ENCODE results near the gene HYAL2. TPM values are rescaled to one million over a fixed set of nuclear protein-coding genes. Genes with fewer than 3 reads are reported as not detected.

HYAL2 gene
- total RNA-seq, 1 donor from 2014 or later = 82.3 TPM

DNA sequence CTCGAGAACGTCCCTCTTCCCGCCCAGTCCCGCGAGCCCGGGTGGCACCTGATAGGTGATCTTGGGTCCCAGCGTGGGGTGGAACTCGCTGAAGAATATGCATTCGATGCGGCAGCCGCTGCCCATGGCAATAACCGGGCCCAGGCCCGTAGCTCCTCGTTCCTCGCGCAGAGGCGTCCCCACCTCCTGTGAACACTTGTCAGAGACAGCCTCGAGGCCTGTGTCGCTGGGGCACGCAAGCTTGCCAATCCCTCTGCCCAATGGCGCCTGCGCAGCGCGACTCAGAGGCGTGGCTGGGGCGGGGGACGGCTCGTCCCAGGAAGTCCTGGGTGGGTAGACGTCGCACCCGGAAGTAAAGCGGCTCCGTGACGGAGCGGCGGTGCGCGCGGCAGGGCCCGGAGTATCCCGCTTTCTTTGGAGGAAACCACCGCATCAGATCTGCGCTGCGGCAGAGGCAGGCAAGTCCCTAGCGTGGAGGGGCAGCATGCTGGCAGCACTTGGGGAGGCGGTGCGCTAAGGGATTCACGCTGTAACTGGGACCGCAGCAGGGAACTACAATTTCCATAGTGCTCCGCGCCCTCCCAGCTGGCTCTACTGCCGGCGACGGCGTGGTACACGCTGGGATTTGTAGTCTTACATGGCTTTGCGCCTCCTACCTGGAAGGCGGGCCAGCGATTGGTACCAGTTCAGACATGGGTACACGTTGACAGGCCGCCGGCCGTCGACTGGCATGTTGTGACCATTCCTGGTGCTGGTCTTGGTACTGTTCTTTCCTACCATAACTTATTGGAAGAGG, 28.2 kb upstream of the HYAL2 start, which contains the start of the genes CYB561D2 and NPRL2:
TSS of gene CYB561D2 (plus strand) at position 336 of the 796 bp plus-strand sequence. CDS start 572 bp downstream, outside the sequence.
TSS of gene NPRL2 (minus strand) at position 249 of the 796 bp plus-strand sequence. CDS start at position 126, 123 bp downstream.
- DNase-seq (ENCODE audit: low read depth) = peak; percentile 87

GRCh38 chr3:50350213-50350526, 27.6 kb upstream of the HYAL2 start:
- no peak for DNase-seq (ENCODE audit: low read depth)

GRCh38 chr3:50347187-50347813, 24.8 kb upstream of the HYAL2 start:
- peak; percentile 62 for DNase-seq (ENCODE audit: low read depth)

- no peak for DNase-seq (ENCODE audit: low read depth)
Measured at GRCh38 chr3:50345586-50346234, 23.2 kb upstream of the HYAL2 start, which contains the start of gene ZMYND10. TSS of gene ZMYND10 (minus strand) at chr3:50345732. CDS start at chr3:50345579, 153 bp downstream.

- DNase-seq (ENCODE audit: low read depth) = no peak
Measured at GRCh38 chr3:50345008-50345407, 22.5 kb upstream of the HYAL2 start.

- no peak for DNase-seq (ENCODE audit: low read depth)
Measured at GRCh38 chr3:50342813-50343633, 20.5 kb upstream of the HYAL2 start.

DNA sequence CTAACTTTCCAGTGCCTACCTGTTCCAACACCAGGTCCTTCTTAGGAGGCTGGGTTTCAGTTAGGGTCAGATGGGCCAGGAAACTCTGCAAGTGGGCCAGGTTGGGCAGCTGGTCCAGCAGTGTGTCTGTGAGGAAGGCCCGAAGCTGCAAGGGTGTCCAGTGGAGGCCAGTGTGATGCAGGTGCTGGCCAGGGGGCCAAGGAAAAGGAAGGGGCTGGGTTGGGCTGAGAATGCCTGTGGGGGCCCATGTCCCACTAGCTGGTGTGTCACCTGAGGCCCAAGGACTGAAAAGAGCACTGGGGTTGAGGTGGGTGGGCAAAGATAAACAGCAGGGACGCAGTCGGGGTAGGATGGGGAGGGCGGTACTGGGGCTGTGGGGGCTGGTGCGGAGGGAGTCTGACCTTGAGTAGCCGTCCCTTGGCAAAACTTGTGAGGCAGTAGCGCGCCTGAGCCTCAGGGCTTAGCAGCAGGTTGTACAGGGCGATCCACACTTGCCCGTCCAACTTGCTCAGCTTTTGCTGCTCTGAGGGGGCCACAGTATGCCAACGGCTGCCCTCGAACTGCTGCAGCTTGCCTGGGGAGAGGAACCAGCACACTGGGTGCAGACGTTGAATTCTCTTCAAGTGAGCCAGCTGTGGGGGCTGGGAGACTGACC, 19.6 kb upstream of the HYAL2 start:
- DNase-seq (ENCODE audit: low read depth) = no peak

GRCh38 chr3:50341537-50341936, 19.0 kb upstream of the HYAL2 start:
- DNase-seq (ENCODE audit: low read depth) = no peak

- no peak for DNase-seq (ENCODE audit: low read depth)
Measured at GRCh38 chr3:50340448-50341329, 18.1 kb upstream of the HYAL2 start, which contains the start of gene RASSF1. TSS of gene RASSF1 (minus strand) at chr3:50340836. CDS start at chr3:50340805, 31 bp downstream.

- DNase-seq (ENCODE audit: low read depth) = no peak
Measured at GRCh38 chr3:50340147-50340447, 17.6 kb upstream of the HYAL2 start.

DNA sequence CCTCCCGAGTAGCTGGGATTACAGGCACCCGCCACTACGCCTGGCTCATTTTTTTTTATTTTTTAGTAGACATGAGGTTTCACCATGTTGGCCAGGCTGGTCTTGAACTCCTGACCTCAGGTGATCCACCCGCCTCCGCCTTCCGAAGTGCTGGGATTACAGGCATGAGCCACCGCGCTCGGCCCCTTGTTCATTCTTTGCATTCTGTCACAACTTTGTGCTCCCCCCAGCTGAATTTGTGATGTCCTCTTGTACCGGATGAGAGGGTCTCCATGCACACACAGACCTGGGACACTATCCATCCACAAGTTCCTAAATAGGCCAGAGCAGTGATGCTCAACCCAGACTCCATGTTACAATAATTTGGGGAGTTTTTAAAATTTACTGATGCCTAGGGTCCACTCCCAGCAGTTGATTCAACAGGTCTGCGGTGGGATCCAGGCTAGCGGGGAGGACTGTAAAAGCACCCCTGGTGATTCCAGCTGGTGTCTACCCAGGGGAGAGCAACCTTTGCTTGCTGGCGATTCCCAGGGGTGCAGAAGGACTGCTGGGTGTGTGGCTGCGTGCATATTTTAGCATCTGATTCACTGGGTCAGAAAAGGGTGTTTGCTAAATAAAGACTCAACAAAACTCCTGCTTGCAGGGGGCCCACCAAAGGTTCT, 17.1 kb upstream of the HYAL2 start:
- no peak for DNase-seq (ENCODE audit: low read depth)

DNA sequence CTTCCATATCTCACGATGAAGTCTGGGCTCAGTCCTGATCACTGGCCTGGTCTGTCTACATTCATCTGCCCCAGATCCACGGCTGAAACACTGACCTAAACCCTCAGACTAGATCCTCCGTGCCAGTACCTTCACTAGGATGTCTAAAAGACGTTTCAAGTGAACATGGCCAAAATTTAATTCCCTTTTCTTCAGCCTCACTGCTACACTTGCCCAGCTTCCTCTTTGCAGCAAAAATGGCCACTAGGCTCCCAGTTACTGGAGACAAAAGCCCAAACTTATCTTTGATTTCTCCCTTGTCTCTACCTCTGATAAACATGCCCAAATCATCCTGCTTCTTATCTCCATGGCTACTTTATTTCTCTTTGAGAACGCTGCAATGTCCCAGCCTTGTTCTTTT, 16.4 kb upstream of the HYAL2 start:
- DNase-seq (ENCODE audit: low read depth) = no peak

- peak; percentile 96 for DNase-seq (ENCODE audit: low read depth)
Measured at GRCh38 chr3:50337175-50337861, 14.8 kb upstream of the HYAL2 start.

- DNase-seq (ENCODE audit: low read depth) = no peak
Measured at GRCh38 chr3:50336452-50337174, 14.1 kb upstream of the HYAL2 start.

DNA sequence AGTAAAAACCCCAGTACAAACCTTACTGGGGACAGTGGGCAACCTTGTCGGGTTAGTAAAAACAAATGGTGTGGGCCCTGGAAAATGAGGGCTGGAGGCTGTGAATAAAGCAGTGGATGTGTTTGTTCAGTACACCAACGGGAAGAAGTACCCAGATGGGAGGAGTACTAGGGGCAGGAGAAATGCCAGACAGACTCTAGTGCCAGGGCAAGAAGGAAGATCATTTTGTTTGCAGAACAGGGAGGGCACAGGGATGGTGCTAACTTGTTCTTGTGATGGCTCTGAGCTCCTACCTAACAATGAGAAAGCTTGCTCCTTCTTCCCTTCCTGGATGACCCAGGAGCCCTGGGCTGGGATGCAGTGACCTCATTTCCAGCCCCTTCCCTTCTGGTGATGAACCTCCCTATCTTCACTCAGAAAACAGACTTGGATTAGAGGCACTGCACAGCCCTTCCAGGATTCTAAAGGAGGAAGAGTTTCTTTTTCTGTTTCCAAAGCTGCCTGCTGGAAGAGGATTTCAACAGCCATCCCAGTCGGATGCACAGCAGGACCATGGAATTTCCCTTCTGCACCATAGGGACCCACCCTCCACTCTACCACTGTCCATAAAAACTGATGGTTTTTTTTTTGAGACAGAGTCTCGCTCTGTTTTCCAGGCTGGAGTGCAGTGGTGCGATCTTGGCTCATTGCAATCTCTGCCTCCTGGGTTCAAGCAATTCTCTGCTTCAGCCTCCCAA, 12.0 kb upstream of the HYAL2 start:
- DNase-seq (ENCODE audit: low read depth) = no peak

DNA sequence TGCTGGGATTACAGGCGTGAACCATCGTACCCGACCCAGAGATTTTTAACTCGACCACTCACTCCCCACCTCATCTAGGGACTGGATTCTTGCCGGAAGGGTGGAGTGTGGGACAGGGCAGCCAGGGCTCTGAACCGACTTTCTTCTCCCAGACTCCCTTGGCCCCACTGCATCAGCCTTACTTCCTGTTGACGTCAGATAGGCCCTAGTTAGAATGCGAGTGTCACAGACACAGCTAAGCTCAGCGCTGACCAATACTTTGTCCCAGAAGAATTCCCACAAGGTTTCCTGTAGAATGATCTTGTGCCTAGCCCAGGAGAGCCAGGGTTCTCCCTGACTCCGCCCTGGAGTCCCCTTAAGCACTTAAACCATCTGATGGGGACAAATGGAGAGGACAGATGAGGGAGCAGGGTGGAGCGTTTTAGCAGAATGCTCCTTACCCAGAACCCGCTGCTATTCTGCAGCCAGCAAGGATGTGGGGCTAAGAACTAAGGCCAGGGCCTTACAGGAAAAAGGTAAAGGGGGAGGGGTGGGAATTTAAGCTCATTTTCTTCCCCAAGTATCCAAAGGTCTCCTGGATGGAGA, 11.3 kb upstream of the HYAL2 start:
- DNase-seq (ENCODE audit: low read depth) = no peak

GRCh38 chr3:50331364-50331907, 8.9 kb upstream of the HYAL2 start:
- no peak for DNase-seq (ENCODE audit: low read depth)

Data from renal cortical epithelial cell (primary cell).